Activated naive CD8-positive, alpha-beta T cell treated with anti-CD3 and anti-CD28 coated beads, Interleukin-2, amount 50 U/mL, for 16 hours (primary cell): ENCODE results near the gene FCMR.
"Not testable (repeated sequence)": the region's sequence is repeated elsewhere in the genome, so short reads cannot be mapped to it uniquely, and the experiment has no call there.

Source experiments
- DNase-seq: peaks from one replicate; pipeline ENCODE4 v3.0.0-alpha.2; 2020; ENCODE audit warnings: low read depth, low spot score

Gene FCMR

GRCh38 chr1:206923961-206924557, 2.3 kb upstream of the FCMR start:
- not testable (repeated sequence) for DNase-seq

DNA sequence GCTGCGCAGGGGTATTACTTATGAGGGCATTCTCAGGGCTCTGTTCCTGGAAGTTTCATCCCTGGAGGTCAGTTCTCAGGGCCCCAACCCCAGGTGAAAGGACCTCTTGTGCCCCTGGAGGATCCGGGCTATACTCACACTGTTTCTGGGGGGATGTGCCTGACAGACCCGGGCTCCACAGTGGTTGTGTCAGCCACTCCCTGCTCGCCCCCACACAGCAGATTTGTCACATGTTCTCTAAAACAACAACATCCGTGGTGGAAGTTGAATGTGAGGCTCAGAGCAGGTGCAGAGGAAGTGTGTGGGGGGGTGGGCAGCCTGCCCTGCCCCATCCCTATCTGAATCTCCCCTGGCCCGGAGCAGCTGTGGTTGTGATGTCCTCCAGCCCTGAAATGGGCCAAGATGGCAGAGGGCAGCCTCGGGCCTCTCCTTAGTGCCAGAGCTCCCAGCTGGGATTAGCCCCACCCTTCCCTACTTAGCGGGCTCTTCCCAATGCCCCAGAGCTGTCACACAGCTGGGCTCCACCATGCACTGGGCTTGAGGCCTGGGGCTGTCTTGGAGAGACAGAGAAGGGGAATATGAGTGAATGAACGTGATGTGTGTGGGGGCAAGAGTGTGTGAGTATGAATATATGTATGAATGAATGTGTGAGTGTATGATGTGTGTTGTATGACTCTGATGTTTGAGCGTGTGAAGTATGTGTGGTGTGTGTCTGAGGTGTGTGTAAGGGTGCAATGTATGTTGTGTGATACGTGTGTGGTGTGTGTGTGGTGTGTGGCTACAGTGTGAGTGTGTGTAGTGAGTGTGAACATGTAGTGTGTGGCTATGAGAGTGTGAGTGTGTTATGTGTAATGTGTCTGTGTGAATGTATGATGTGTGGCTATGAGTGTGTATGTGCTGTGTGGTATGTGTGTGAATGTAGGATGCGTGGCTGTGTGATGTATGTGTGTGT, 1.5 kb upstream of the FCMR start:
- peak; percentile 48 for DNase-seq

GRCh38 chr1:206922524-206922923, 783 bp upstream of the FCMR start:
- no peak for DNase-seq

- no peak for DNase-seq
Measured at GRCh38 chr1:206918076-206918475, 3.7 kb downstream of the FCMR start.

- no peak for DNase-seq
Measured at GRCh38 chr1:206916000-206916709, 5.6 kb downstream of the FCMR start.

- DNase-seq: no peak
Measured at GRCh38 chr1:206915030-206915735, 6.6 kb downstream of the FCMR start.

DNA sequence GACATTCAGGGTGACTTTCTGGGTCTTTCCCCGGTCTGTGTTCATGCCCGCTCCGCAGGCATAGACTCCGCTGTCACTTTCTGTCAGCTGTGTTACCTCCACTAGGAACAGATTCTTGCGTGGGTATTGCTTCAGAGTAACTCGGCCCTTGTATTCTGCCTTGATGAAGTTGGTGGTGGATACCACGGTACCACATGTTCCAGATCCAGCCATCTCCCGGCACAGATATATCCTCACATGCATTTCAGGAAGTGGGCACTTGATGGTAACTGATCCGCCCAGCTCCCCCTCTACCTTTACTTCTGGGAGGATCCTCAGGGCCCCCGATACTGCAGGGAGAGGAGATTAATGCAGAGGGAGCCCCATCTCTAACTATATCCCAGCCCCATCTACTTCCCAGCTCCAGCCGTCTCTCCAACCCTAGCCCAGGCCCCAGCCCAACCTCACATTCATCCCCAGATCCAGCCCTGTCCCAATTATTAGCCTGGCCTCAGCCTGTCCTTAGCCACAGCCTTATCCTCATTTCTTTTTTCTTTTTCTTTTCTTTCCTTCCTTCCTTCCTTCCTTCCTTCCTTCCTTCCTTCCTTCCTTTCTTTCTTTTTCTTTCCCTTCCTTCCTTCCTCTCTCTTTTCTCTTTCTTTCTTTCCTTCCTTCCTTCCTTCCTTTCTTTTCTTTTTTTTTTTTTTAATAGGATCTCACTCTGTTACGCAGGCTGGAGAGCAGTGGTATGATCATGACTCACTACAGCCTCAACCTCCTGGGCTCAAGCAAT, 7.8 kb downstream of the FCMR start:
- DNase-seq: no peak

GRCh38 chr1:206912445-206913095, 9.2 kb downstream of the FCMR start:
- DNase-seq: no peak

DNA sequence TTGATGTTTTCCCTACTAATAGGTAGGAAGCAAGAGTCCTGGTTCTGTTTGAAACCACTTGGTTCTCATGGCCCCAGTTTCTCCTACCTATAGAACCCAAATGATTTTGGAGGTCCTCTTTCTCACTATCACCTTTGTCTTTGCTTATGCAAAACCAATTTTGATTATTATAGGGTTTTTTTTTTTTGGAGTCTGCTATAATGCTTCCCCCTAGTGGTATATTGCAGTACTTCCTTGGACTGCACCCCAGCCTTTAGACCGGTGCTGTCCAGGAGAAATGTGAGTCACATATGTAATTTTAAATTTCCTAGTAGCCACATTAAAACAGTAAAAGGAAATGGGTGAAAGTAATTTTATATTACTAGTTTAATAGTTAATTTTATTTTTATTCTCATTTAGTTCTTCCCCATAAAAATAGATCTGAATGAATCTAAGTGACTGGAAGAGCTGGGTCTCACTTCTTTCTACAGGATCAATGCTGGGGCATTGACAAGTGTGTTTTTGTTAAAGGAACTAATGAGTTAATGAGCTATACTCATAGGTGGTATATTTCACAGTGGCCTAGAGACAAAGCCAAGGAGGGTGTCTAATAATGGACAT, 10.6 kb downstream of the FCMR start:
- DNase-seq: no peak

DNA sequence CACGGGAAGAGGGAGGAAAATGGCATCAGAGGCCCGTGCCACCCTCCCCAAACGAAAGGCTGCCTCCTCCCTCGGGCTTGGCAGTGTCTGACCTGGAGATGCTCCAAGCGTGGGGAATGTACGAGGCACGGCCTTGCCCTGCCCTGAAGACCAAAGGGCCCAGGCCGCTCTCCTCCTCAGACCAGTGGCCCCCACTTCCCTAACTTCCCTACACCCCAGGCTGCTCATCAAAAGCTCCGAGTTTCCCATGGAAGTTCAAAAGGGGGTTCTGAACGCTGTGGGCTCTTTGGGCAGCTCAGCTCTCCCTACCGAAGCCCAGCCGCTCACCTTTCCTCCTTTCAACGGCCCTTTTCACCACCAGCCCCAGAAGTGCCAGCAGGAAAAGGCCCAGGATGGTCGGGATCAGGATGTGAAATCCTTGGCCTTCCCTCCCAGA, 11.8 kb downstream of the FCMR start:
- DNase-seq: no peak

GRCh38 chr1:206909161-206909882, 12.4 kb downstream of the FCMR start:
- DNase-seq: no peak

- no peak for DNase-seq
Measured at GRCh38 chr1:206908038-206908437, 13.7 kb downstream of the FCMR start.

DNA sequence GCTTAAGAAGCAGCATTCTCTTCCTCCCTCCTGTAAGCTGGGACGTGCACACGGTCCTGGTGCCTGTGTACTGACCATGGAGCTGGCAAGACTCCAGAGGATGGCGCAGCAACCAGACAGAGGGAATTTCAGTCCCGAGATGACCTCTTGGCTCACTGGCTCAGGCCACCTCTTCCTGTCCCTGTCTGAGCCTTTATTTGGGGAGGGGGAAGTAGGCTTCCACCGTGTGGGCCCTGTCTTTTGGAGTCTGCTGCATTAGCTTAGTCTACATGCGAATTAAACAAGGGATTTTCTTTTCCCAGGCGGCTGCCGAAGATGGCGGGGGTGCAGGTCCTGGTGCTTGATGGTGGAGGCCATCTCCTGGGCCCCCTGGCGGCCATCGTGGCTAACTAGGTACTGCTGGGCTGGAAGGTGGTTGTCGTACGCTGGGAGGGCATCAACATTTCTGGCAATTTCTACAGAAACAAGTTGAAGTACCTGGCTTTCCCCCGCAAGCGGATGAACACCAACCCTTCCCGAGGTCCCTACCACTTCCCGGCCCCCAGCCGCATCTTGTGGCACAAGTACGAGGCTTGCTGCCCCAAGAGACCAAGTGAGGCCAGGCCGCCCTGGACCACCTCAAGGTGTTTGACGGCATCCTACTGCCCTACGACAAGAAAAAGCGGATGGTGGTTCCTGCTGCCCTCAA, 14.3 kb downstream of the FCMR start:
- DNase-seq: no peak

GRCh38 chr1:206905295-206906164, 16.2 kb downstream of the FCMR start:
- DNase-seq: no peak

- DNase-seq: no peak
Measured at GRCh38 chr1:206904423-206905142, 17.2 kb downstream of the FCMR start.

- no peak for DNase-seq
Measured at GRCh38 chr1:206903687-206904086, 18.1 kb downstream of the FCMR start.

DNA sequence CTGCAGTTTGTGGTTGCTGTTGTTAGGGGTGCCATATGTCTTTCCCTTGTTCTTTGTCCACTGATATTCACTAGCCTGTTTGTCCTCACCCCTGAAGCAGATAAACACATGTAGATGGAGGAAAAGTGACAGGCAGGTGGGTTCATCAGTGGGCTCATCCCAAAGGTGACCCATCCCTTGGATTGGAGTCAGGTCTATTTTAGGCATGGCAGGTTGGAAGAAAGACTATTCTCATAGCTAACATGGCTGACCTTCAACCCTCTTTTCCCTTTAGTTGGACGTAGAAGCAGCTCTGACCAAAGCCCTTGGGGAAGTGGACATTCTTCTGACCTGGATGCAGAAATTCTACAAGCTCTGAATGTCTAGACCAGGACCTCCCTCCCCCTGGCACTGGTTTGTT, 19.0 kb downstream of the FCMR start:
- DNase-seq: no peak
